UCSD-AML1 (cell line): ENCODE results near the gene GAD1.

Experiments
- DNase-seq: peaks from one replicate; lab custom pipeline; 2025; ENCODE audit not compliant: unreplicated experiment; lab: John Stamatoyannopoulos, UW

GAD1 gene

GRCh38 chr2:170887496-170887895 is 70.8 kb downstream of the GAD1 start:
- no peak for DNase-seq

GRCh38 chr2:170887896-170888295 is 71.2 kb downstream of the GAD1 start:
- DNase-seq: no peak

- no peak for DNase-seq
Measured at GRCh38 chr2:170891893-170892292, 75.2 kb downstream of the GAD1 start.

GRCh38 chr2:170892391-170892951 is 75.8 kb downstream of the GAD1 start:
- DNase-seq: no peak

GRCh38 chr2:170895023-170895757 is 78.5 kb downstream of the GAD1 start:
- DNase-seq: no peak

- DNase-seq: no peak
Measured at GRCh38 chr2:170896622-170897021, 79.9 kb downstream of the GAD1 start.

GRCh38 chr2:170897108-170897507 is 80.4 kb downstream of the GAD1 start:
- no peak for DNase-seq

- DNase-seq: no peak
Measured at GRCh38 chr2:170905864-170906263, 89.2 kb downstream of the GAD1 start.
